ENCODE results near the gene ERF.

ERF gene

DNA sequence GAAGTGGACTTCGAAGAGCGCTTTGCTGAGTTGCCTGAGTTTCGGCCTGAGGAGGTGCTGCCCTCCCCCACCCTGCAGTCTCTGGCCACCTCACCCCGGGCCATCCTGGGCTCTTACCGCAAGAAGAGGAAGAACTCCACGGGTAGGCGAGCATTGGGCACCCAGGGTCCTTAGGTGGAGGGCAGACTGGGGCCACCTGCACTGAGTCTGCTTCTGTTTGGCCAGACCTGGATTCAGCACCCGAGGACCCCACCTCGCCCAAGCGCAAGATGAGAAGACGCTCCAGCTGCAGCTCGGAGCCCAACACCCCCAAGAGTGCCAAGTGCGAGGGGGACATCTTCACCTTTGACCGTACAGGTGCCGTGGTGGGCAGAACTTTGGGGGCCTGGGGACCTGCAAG is 39.0 kb upstream of the ERF start:
- DNase-seq (ENCODE audit: insufficient read length, low spot score) (no peak), FAIRE-seq (no peak)
- no peak for TF ChIP-seq POLR2AphosphoS5 (IDR thresholded peaks at IDR 0.05; ENCODE audit: low read depth, low read length)
- no peak for TF ChIP-seq SPI1 (IDR thresholded peaks at IDR 0.05; ENCODE audit: low read depth, low read length)
- TF ChIP-seq POLR2A (IDR thresholded peaks at IDR 0.05; ENCODE audit: low read depth, low read length): no peak
- TF ChIP-seq TAF1 (IDR thresholded peaks at IDR 0.05; ENCODE audit: low read depth, low read length): no peak
- TF ChIP-seq POU2F2 (IDR thresholded peaks at IDR 0.05; ENCODE audit: low read depth, low read length): no peak
- no peak for TF ChIP-seq PAX5 (IDR thresholded peaks at IDR 0.05; ENCODE audit: insufficient read depth, low read length, severe bottlenecking)

DNA sequence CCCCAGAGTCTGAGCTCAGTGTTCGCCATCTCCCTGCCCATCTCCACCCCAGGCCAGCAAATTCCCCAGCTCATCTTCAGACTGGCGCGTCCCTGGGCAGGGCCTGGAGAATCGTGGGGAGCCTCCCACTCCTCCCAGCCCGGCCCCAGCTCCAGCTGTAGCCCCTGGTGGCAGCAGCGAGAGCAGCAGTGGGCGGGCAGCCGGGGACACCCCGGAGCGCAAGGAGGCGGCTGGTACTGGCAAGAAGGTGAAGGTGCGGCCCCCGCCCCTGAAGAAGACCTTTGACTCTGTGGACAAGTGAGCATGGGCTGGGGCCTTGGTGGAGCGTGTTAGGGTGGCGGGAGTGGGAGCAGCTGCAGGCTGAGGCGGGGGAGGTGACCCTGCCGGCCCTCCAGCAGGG is 38.6 kb upstream of the ERF start:
- no peak for DNase-seq (ENCODE audit: insufficient read length, low spot score)
- TF ChIP-seq POLR2A (IDR thresholded peaks at IDR 0.05; ENCODE audit: low read depth, low read length) (no peak), POLR2AphosphoS5 (IDR thresholded peaks at IDR 0.05; ENCODE audit: low read depth, low read length) (no peak), POU2F2 (IDR thresholded peaks at IDR 0.05; ENCODE audit: low read depth, low read length) (no peak), PAX5 (IDR thresholded peaks at IDR 0.05; ENCODE audit: insufficient read depth, low read length, severe bottlenecking) (no peak), TAF1 (IDR thresholded peaks at IDR 0.05; ENCODE audit: low read depth, low read length) (no peak), SPI1 (IDR thresholded peaks at IDR 0.05; ENCODE audit: low read depth, low read length) (no peak)
- no peak for FAIRE-seq

DNA sequence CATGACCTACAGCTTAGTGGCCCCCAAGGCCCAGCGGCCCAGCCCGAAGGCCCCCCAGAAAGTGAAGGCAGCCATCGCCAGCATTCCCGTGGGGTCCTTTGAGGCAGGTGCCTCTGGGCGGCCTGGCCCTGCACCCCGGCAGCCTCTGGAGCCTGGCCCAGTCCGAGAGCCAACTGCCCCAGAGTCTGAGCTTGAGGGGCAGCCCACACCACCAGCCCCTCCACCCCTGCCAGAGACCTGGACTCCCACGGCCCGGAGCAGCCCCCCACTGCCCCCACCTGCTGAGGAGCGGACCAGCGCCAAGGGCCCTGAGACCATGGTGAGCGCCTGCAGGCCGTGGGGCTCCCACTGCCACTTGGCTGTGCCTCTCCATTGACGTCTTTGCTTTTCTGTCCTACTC is 38.0 kb upstream of the ERF start:
- FAIRE-seq (no peak), DNase-seq (ENCODE audit: insufficient read length, low spot score) (no peak)
- TF ChIP-seq POLR2A (IDR thresholded peaks at IDR 0.05; ENCODE audit: low read depth, low read length) (no peak), SPI1 (IDR thresholded peaks at IDR 0.05; ENCODE audit: low read depth, low read length) (no peak)

DNA sequence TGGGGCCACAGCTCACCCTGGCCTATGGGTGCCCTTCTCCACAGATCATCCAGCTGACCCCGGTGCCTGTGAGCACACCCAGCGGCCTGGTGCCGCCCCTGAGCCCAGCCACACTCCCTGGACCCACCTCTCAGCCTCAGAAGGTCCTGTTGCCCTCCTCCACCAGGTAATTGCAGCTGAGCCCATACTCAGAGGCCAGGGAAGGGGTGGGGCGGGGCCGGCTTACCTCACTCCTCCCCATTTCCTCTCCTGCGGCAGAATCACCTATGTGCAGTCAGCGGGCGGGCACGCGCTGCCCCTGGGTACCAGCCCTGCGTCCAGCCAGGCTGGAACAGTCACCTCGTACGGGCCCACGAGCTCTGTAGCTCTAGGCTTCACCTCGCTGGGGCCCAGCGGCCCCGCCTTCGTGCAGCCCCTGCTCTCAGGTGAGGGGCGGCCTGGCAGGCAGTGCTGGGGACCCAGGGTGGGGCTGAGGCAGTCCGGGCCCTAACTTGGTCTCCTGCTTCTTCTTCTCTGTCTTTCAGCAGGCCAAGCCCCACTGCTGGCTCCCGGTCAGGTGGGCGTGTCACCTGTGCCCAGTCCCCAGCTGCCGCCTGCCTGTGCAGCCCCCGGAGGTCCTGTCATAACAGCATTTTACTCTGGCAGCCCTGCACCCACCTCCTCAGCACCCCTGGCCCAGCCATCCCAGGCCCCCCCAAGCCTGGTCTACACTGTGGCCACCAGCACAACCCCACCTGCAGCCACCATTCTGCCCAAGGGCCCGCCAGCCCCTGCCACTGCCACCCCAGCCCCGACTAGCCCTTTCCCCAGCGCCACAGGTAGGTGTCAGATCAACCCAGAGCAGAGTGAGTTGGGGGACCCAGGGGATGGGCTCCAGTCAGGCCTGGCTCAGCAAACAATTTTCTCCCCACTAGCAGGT is 37.4 kb upstream of the ERF start:
- TF ChIP-seq PAX5 (IDR thresholded peaks at IDR 0.05; ENCODE audit: insufficient read depth, low read length, severe bottlenecking) (no peak), POLR2AphosphoS5 (IDR thresholded peaks at IDR 0.05; ENCODE audit: low read depth, low read length) (no peak), POLR2A (IDR thresholded peaks at IDR 0.05; ENCODE audit: low read depth, low read length) (no peak), POU2F2 (IDR thresholded peaks at IDR 0.05; ENCODE audit: low read depth, low read length) (no peak), TAF1 (IDR thresholded peaks at IDR 0.05; ENCODE audit: low read depth, low read length) (no peak), SPI1 (IDR thresholded peaks at IDR 0.05; ENCODE audit: low read depth, low read length) (no peak)
- DNase-seq (ENCODE audit: insufficient read length, low spot score) (no peak), FAIRE-seq (no peak)

DNA sequence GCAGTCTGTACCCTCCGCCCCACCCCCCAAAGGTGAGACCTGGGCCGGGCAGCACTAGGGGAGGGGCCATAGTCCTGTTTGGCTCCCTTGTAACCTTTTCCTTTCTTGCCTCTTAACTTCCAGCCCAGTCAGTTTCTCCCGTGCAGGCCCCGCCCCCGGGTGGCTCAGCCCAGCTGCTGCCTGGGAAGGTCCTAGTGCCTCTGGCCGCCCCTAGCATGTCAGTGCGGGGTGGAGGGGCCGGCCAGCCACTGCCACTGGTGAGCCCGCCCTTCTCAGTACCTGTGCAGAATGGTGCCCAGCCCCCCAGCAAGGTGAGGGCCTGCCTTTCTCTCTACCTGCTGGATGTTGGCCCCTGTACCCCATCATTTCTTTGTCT is 36.5 kb upstream of the ERF start:
- DNase-seq (ENCODE audit: insufficient read length, low spot score) (no peak), FAIRE-seq (no peak)
- TF ChIP-seq PAX5 (IDR thresholded peaks at IDR 0.05; ENCODE audit: insufficient read depth, low read length, severe bottlenecking) (no peak), SPI1 (IDR thresholded peaks at IDR 0.05; ENCODE audit: low read depth, low read length) (no peak), POU2F2 (IDR thresholded peaks at IDR 0.05; ENCODE audit: low read depth, low read length) (no peak), POLR2A (IDR thresholded peaks at IDR 0.05; ENCODE audit: low read depth, low read length) (no peak)

DNA sequence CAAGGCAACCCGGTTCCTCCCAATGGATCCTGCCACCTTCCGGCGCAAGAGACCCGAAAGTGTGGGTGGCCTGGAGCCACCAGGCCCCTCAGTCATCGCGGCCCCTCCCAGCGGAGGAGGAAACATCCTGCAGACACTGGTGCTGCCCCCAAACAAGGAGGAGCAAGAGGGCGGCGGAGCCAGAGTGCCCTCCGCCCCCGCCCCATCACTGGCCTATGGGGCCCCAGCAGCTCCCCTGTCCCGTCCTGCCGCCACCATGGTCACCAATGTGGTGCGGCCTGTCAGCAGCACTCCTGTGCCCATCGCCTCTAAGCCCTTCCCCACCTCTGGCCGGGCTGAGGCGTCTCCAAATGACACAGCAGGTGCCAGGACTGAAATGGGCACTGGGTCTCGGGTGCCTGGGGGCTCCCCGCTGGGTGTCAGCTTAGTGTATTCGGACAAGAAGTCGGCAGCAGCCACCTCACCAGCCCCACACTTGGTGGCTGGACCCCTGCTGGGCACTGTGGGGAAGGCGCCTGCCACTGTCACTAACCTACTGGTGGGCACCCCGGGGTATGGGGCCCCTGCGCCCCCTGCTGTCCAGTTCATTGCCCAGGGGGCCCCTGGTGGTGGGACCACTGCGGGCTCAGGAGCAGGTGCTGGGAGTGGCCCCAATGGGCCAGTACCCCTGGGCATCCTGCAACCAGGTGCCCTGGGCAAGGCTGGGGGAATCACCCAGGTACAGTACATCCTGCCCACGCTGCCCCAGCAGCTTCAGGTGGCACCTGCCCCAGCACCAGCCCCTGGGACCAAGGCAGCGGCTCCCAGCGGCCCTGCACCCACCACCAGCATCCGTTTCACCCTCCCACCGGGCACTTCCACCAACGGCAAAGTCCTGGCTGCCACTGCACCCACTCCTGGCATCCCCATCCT is 35.9 kb upstream of the ERF start:
- FAIRE-seq: no peak
- DNase-seq (ENCODE audit: insufficient read length, low spot score): no peak
- TF ChIP-seq POU2F2 (IDR thresholded peaks at IDR 0.05; ENCODE audit: low read depth, low read length): no peak
- TF ChIP-seq TAF1 (IDR thresholded peaks at IDR 0.05; ENCODE audit: low read depth, low read length): no peak
- TF ChIP-seq SPI1 (IDR thresholded peaks at IDR 0.05; ENCODE audit: low read depth, low read length): no peak
- no peak for TF ChIP-seq POLR2AphosphoS5 (IDR thresholded peaks at IDR 0.05; ENCODE audit: low read depth, low read length)
- TF ChIP-seq PAX5 (IDR thresholded peaks at IDR 0.05; ENCODE audit: insufficient read depth, low read length, severe bottlenecking): no peak
- TF ChIP-seq POLR2A (IDR thresholded peaks at IDR 0.05; ENCODE audit: low read depth, low read length): no peak

DNA sequence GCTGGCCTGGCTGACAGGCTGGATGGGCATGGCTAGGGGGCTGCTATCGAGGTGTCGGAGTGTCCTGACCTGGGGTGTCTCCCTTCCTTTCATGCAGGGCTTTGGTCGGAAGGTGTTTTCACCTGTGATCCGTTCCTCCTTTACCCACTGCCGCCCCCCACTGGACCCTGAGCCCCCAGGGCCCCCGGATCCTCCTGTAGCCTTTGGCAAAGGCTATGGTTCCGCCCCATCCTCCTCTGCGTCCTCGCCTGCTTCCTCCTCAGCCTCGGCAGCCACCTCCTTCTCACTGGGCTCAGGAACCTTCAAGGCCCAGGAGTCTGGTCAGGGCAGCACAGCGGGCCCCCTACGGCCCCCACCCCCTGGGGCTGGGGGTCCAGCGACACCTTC is 35.2 kb upstream of the ERF start:
- TF ChIP-seq TAF1 (IDR thresholded peaks at IDR 0.05; ENCODE audit: low read depth, low read length): no peak
- TF ChIP-seq POLR2A (IDR thresholded peaks at IDR 0.05; ENCODE audit: low read depth, low read length): no peak
- TF ChIP-seq PAX5 (IDR thresholded peaks at IDR 0.05; ENCODE audit: insufficient read depth, low read length, severe bottlenecking): no peak
- no peak for TF ChIP-seq POU2F2 (IDR thresholded peaks at IDR 0.05; ENCODE audit: low read depth, low read length)
- TF ChIP-seq POLR2AphosphoS5 (IDR thresholded peaks at IDR 0.05; ENCODE audit: low read depth, low read length): no peak
- TF ChIP-seq SPI1 (IDR thresholded peaks at IDR 0.05; ENCODE audit: low read depth, low read length): no peak
- no peak for DNase-seq (ENCODE audit: insufficient read length, low spot score)
- FAIRE-seq: no peak

DNA sequence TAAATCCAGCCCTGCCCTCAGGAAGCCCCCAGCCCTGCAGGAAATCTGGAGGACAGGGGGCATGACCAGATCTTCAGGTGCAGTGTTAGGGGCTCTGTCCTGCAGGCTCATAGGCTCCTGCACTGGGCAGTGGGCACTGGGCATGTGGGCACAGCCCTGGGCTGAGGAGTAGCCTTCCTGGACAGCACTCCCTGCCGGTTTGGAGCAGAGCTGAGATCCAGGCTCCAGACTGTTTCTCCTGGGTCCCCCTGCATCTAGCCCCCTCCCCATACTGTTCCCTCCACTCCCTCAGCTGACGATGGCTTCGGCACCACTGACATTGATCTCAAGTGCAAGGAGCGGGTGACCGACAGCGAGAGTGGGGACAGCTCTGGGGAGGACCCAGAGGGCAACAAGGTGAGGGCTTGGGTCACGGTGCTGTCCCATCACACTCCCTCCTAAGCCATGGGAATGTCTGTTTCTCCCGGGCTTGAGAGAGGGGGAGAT is 34.7 kb upstream of the ERF start:
- no peak for DNase-seq (ENCODE audit: insufficient read length, low spot score)
- no peak for FAIRE-seq
- TF ChIP-seq POU2F2 (IDR thresholded peaks at IDR 0.05; ENCODE audit: low read depth, low read length) (no peak), POLR2A (IDR thresholded peaks at IDR 0.05; ENCODE audit: low read depth, low read length) (no peak), SPI1 (IDR thresholded peaks at IDR 0.05; ENCODE audit: low read depth, low read length) (no peak)

DNA sequence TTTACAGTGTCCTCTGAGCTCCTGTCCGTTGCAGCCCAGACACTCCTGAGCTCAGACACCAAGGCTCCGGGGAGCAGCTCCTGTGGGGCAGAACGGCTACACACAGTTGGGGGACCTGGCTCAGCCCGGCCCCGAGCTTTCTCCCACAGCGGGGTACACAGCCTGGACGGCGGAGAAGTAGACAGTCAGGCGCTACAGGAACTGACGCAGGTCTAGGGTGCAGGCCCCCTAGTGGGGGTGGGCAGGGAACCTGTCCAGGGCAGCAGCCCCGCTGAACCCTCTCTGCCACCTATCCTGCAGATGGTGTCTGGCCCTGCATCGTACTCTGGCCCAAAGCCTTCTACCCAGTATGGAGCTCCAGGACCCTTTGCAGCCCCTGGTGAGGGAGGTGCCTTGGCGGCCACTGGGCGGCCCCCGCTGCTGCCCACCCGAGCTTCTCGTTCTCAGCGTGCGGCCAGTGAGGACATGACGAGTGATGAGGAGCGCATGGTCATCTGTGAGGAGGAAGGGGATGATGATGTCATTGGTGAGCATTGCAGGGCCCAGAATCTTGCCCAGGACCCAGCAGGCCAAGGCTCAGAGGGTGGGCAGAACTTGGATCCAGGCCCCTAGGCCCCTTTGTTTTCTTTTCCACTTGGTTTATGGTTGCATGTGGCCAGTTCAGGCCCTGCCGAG is 34.1 kb upstream of the ERF start:
- DNase-seq (ENCODE audit: insufficient read length, low spot score) (no peak), FAIRE-seq (no peak)
- TF ChIP-seq PAX5 (IDR thresholded peaks at IDR 0.05; ENCODE audit: insufficient read depth, low read length, severe bottlenecking) (no peak), POLR2A (IDR thresholded peaks at IDR 0.05; ENCODE audit: low read depth, low read length) (no peak)
